Osteocyte (in vitro differentiated cells): ENCODE results near the gene CDK16. TPM values are rescaled to one million over a fixed set of nuclear protein-coding genes. Genes with fewer than 3 reads are reported as not detected.

ENCODE experiments used
- DNase-seq: peaks from one replicate; pipeline ENCODE4 v3.0.0; 2021; ENCODE audit warnings: mixed read lengths; ENCODE audit not compliant: unreplicated experiment; ENCODE audit errors: extremely low spot score
- H3K27ac Mint-ChIP-seq: one replicate; pipeline ENCODE4 v1.8.0; 2021; ENCODE audit warnings: mild to moderate bottlenecking, mixed read lengths; ENCODE audit not compliant: unreplicated experiment
- H3K27me3 Mint-ChIP-seq: one replicate; pipeline ENCODE4 v1.8.0; 2021; ENCODE audit warnings: mixed read lengths; ENCODE audit not compliant: unreplicated experiment
- H3K36me3 Mint-ChIP-seq: one replicate; pipeline ENCODE4 v1.8.0; 2021; ENCODE audit warnings: mixed read lengths; ENCODE audit not compliant: unreplicated experiment
- H3K4me1 Mint-ChIP-seq: one replicate; pipeline ENCODE4 v1.8.0; 2021; ENCODE audit warnings: mixed read lengths; ENCODE audit not compliant: unreplicated experiment
- H3K4me3 Mint-ChIP-seq: one replicate; pipeline ENCODE4 v1.8.0; 2021; ENCODE audit warnings: mild to moderate bottlenecking, moderate library complexity, mixed read lengths; ENCODE audit not compliant: unreplicated experiment
- H3K9me3 Mint-ChIP-seq: one replicate; pipeline ENCODE4 v1.8.0; 2021; ENCODE audit warnings: mixed read lengths; ENCODE audit not compliant: unreplicated experiment
- CTCF ChIP-seq: fragments of 200-600 bp; sonication (generic); IDR thresholded peaks from 2 replicates; pipeline ENCODE4 v1.5.0; 2021; ENCODE audit warnings: antibody characterized with exemption, mild to moderate bottlenecking, moderate library complexity
- total RNA-seq: library from RNA; stranded (reverse); gene quantifications from 2 replicates; pipeline ENCODE4 v1.2.1, GENCODE V29; 2021

CDK16 gene
- total RNA-seq, 1 donor from 2014 or later: 174 TPM

- H3K27ac Mint-ChIP-seq: no peak overlapping the region
- H3K9me3 Mint-ChIP-seq: no peaks in the 10 kb centered on the region
- no peaks in the 10 kb centered on the region for H3K4me1 Mint-ChIP-seq
These were observed 34.0 kb upstream of the CDK16 start for GRCh38 chrX:47184486-47184885.

GRCh38 chrX:47185241-47185640, 33.2 kb upstream of the CDK16 start:
- Mint-ChIP-seq H3K36me3 (peaks cover 5% of the 10 kb centered on the region), H3K27ac (no peak overlapping the region), H3K4me1 (peaks cover under 1% of the 10 kb centered on the region), H3K27me3 (no peaks in the 10 kb centered on the region), H3K9me3 (no peaks in the 10 kb centered on the region), H3K4me3 (no peak overlapping the region)
- no peak for DNase-seq
- TF ChIP-seq CTCF: no peak

More at GRCh38 chrX:47184486-47184885, 34.0 kb upstream of the CDK16 start:
- peaks cover 5% of the 10 kb centered on the region for H3K36me3 Mint-ChIP-seq
- no peak overlapping the region for H3K4me3 Mint-ChIP-seq
- no peak for TF ChIP-seq CTCF
- no peaks in the 10 kb centered on the region for H3K27me3 Mint-ChIP-seq
- no peak for DNase-seq

- peaks cover 5% of the 10 kb centered on the region for H3K4me1 Mint-ChIP-seq
- no peak for DNase-seq
- H3K4me3 Mint-ChIP-seq: no peak overlapping the region
- no peaks in the 10 kb centered on the region for H3K27me3 Mint-ChIP-seq
- no peaks in the 10 kb centered on the region for H3K9me3 Mint-ChIP-seq
- peaks cover 5% of the 10 kb centered on the region for H3K36me3 Mint-ChIP-seq
- no peak overlapping the region for H3K27ac Mint-ChIP-seq
- TF ChIP-seq CTCF: no peak
These were observed 32.3 kb upstream of the CDK16 start for GRCh38 chrX:47186096-47186740.

- Mint-ChIP-seq H3K27me3 (no peaks in the 10 kb centered on the region), H3K36me3 (peaks cover 5% of the 10 kb centered on the region), H3K9me3 (no peaks in the 10 kb centered on the region), H3K27ac (no peak overlapping the region), H3K4me3 (no peak overlapping the region), H3K4me1 (peaks cover 5% of the 10 kb centered on the region)
- no peak for DNase-seq
- TF ChIP-seq CTCF: no peak
These were observed 31.3 kb upstream of the CDK16 start for GRCh38 chrX:47187106-47187677.

GRCh38 chrX:47189906-47190305, 28.6 kb upstream of the CDK16 start:
- no peak for TF ChIP-seq CTCF
- Mint-ChIP-seq H3K27me3 (no peaks in the 10 kb centered on the region), H3K4me1 (peaks cover 24% of the 10 kb centered on the region), H3K9me3 (no peaks in the 10 kb centered on the region), H3K27ac (no peak overlapping the region), H3K4me3 (no peak overlapping the region), H3K36me3 (peaks cover 6% of the 10 kb centered on the region)
- no peak for DNase-seq
